Heart right ventricle (tissue), 16 donors: ENCODE data around the gene IGF2BP2. TPM values are rescaled to one million over a fixed set of nuclear protein-coding genes. Genes with fewer than 3 reads are reported as not detected.

Experiments
- ATAC-seq, 8 donors: fragments of 200-7000 bp; cut with Tn5 transposase; one replicate each; pipeline ENCODE4 v1.9.1; 2020; ENCODE audit warnings: mild to moderate bottlenecking in 8 of 8, moderate library complexity in 8 of 8, moderate number of reproducible peaks in 1 of 8
- DNase-seq, 2 donors: peaks; one replicate each; pipeline ENCODE4 v3.0.0-alpha.2; 2020
- H3K27ac ChIP-seq, 10 donors: fragments of 200-600 bp; sonication (generic) in 2 of 10; one replicate each; pipeline versions ENCODE4 v1.5.0 to v1.8.0; 2020 to 2022; ENCODE audit warnings: mild to moderate bottlenecking in 3 of 10
- H3K27me3 ChIP-seq, 7 donors: fragments of 200-600 bp; one replicate each; pipeline ENCODE4 v1.8.0; 2021 to 2022; ENCODE audit warnings: mild to moderate bottlenecking in 2 of 7
- H3K36me3 ChIP-seq, 9 donors: fragments of 200-600 bp; sonication (generic) in 1 of 9; one replicate each; pipeline versions ENCODE4 v1.5.0 to v1.8.0; 2020 to 2022; ENCODE audit warnings: mild to moderate bottlenecking in 2 of 9
- H3K4me1 ChIP-seq, 9 donors: fragments of 200-600 bp; sonication (generic) in 1 of 9; one replicate each; pipeline versions ENCODE4 v1.5.0 to v1.8.0; 2020 to 2022; ENCODE audit warnings: mild to moderate bottlenecking in 4 of 9
- H3K4me3 ChIP-seq, 10 donors: fragments of 200-600 bp; sonication (generic) in 2 of 10; one replicate each; pipeline versions ENCODE4 v1.5.0 to v1.8.0; 2020 to 2022; ENCODE audit warnings: mild to moderate bottlenecking in 7 of 10, moderate library complexity in 2 of 10
- H3K9me3 ChIP-seq, 11 donors: fragments of 200-600 bp in 10 of 11; sonication (generic) in 2 of 11; one replicate each; pipeline versions ENCODE4 v1.5.0 to v1.8.0; 2013 to 2022; ENCODE audit warnings: mild to moderate bottlenecking in 2 of 11, control low read depth in 1 of 11, moderate library complexity in 1 of 11
- CTCF ChIP-seq, 9 donors: fragments of 200-600 bp; sonication (generic) in 2 of 9; IDR thresholded peaks; one replicate each; pipeline versions ENCODE4 v1.5.0 to v1.8.0; 2021 to 2022; ENCODE audit warnings: antibody characterized with exemption in 9 of 9, mild to moderate bottlenecking in 5 of 9, moderate library complexity in 1 of 9
- WGBS, 2 donors: extraction: QIAGEN DNeasy Blood & Tissue Kit; methylation state at CpG; one replicate each; pipeline ENCODE4 v1.1.7; 2013; ENCODE audit warnings: inconsistent platforms in 1 of 2; 5-methylcytosine and 5-hydroxymethylcytosine counted together
- intact Hi-C, 10 donors: fragments of 100-400 bp; cut with DNase I; formaldehyde crosslinking; loops; one replicate each; pipeline versions ENCODE4 v1.11.1 to v1.14.2; 2022
- polyA plus RNA-seq, 2 donors: library from polyadenylated mRNA; stranded (reverse); fragments of 200-250 nt; gene quantifications; one replicate each; pipeline ENCODE4 v1.2.3, GENCODE V29; 2013
- total RNA-seq, 10 donors: library from RNA; stranded (reverse); fragmentation: NEBNext Ultra II Directional in 3 of 10; extraction: Animal tissue kit (Norgen Biotek cat#: 25700) in 3 of 10; gene quantifications; one replicate each; pipeline versions ENCODE4 v1.2.1 to v1.2.4, GENCODE V29; 2021 to 2023
- donor health status: Arrhythmogenic right ventricular cardiomyopathy.
- donor health status: ischemic (EF 13 %, LVEDD 7.1; RV severe dilation, severe dysfunction).
- donor health status: healthy with polysubstance abuse.
- donor health status: DM: no; HTN: yes; CAD: no.
- donor health status: DM: no; HTN: no; CAD: no.
- donor health status: ischemic (EF 25% LVEDD 6.9; RV normal size, moderate dysfunction).
- donor health status: ischemic (EF 25% LVEDD 5.7; RV mildly dilated, moderate dysfunction).
- donor health status: healthy.
- donor health status: DM: yes; HTN: yes; CAD: no.
- donor health status: Ischemic cardiomyopathy.
- donor health status: ischemic (EF 35%, LVEDD 5.7; RV mildly dilated, moderate dysfunction).
- donor health status: nonischemic (EF 11% LVEDD 7.7; RV severe dilation, severe dysfunction).
- donor health status: DM: yes; HTN: yes; CAD: no.
- donor health status: PGD.
- donor health status: ischemic (EF 29% LVEDD 5.4; RV normal size, mild dysfunction).
- donor health status: nonischemic (EF 23%, LVEDD 6.1; RV moderate dilation, normal function).

The IGF2BP2 gene
- total and polyA plus RNA-seq, 12 donors = 9.4 to 17.8 (median 15.4) TPM

GRCh38 chr3:185746470-185746869 lies 78.4 kb downstream of the IGF2BP2 start:
- no peak overlapping the region for H3K4me3 ChIP-seq
- TF ChIP-seq CTCF (IDR thresholded peaks at IDR 0.05) = no peak
- H3K27me3 ChIP-seq = no peaks in the 10 kb centered on the region
- no peak for ATAC-seq
- peaks cover 0 to 22% (median 0%) of the 10 kb centered on the region in 9 donors for H3K4me1 ChIP-seq
- 74 to 76% methylated on average over 5 of the region's 5 CpGs for WGBS, 2 donors
- H3K27ac ChIP-seq = no peak overlapping the region
- H3K36me3 ChIP-seq = no peaks in the 10 kb centered on the region
- intact Hi-C loops = no loop called here
- DNase-seq = no peak
- H3K9me3 ChIP-seq = no peaks in the 10 kb centered on the region

GRCh38 chr3:185744997-185745843 lies 79.6 kb downstream of the IGF2BP2 start:
- Histone ChIP-seq H3K27me3 (no peaks in the 10 kb centered on the region), H3K4me1 (peaks cover 0 to 22% (median 0%) of the 10 kb centered on the region in 9 donors), H3K27ac (no peak overlapping the region), H3K4me3 (no peak overlapping the region), H3K9me3 (no peaks in the 10 kb centered on the region), H3K36me3 (no peaks in the 10 kb centered on the region)
- intact Hi-C loops = no loop called here
- 49% methylated on average over 12 of the region's 12 CpGs for WGBS, 2 donors
- no peak for TF ChIP-seq CTCF (IDR thresholded peaks at IDR 0.05)
- DNase-seq (no peak), ATAC-seq (peak in 1 of 8 donors; percentile 42)

GRCh38 chr3:185741586-185741985 lies 83.3 kb downstream of the IGF2BP2 start:
- TF ChIP-seq CTCF (IDR thresholded peaks at IDR 0.05) = no peak
- 80 to 89% methylated on average over 2 of the region's 2 CpGs for WGBS, 2 donors

GRCh38 chr3:185740133-185740532 lies 84.7 kb downstream of the IGF2BP2 start:
- intact Hi-C loops = loop anchor here in 1 of 10 donors (2.0 kb wide), 1 partner anchor 41 kb away; no protein-coding TSS in a partner anchor
- Histone ChIP-seq H3K27me3 (no peaks in the 10 kb centered on the region), H3K27ac (no peak overlapping the region), H3K36me3 (no peaks in the 10 kb centered on the region), H3K9me3 (no peaks in the 10 kb centered on the region), H3K4me1 (peaks cover 0 to 10% (median 0%) of the 10 kb centered on the region in 9 donors), H3K4me3 (no peak overlapping the region)
- WGBS, 2 donors = 88 to 94% methylated on average over 1 of the region's 1 CpG
- no peak for DNase-seq
- no peak for ATAC-seq
- no peak for TF ChIP-seq CTCF (IDR thresholded peaks at IDR 0.05)

More at GRCh38 chr3:185741586-185741985, 83.3 kb downstream of the IGF2BP2 start:
- no peaks in the 10 kb centered on the region for H3K27me3 ChIP-seq
- no peaks in the 10 kb centered on the region for H3K36me3 ChIP-seq
- intact Hi-C loops = loop anchor here in 1 of 10 donors (2.0 kb wide), 1 partner anchor 39 kb away; no protein-coding TSS in a partner anchor
- ATAC-seq (no peak), DNase-seq (no peak)
- peaks cover 0 to 25% (median 0%) of the 10 kb centered on the region in 9 donors for H3K4me1 ChIP-seq
- no peak overlapping the region for H3K27ac ChIP-seq
- no peaks in the 10 kb centered on the region for H3K9me3 ChIP-seq
- H3K4me3 ChIP-seq = no peak overlapping the region
